ENCODE measurements around the gene ZRANB1. TPM values are rescaled to one million over a fixed set of nuclear protein-coding genes. Genes with fewer than 3 reads are reported as not detected.
A peak's percentile ranks its signal among the peaks of the same experiment; 100 is the strongest.

ZRANB1 gene
- total and polyA plus RNA-seq, 2 experiments from 2014 or later = 6.6 to 21.9 TPM

GRCh38 chr10:124923684-124924083 is 18.2 kb upstream of the ZRANB1 start:
- in situ Hi-C loops (cut with MboI) = no loop called here
- no peak overlapping the region for H3K9ac ChIP-seq
- H3K36me3 ChIP-seq (ENCODE audit: low read depth) = peaks cover 6% of the 10 kb centered on the region; the same call in 1 of the 2 replicates
- H2AFZ ChIP-seq = no peak overlapping the region
- no peak for DNase-seq
- peak overlapping the region; percentile 67 for H3K4me2 ChIP-seq (ENCODE audit: unreplicated experiment)
- WGBS, 2 experiments (ENCODE audit: low coverage in 1 of 2, low lambda C conversion rate in 2 of 2, missing lambda C conversion rate in 2 of 2) = 96 to 99% methylated on average over 5 of the region's 5 CpGs
- H3K27ac ChIP-seq = peak overlapping the region; percentile 80
- H3F3A ChIP-seq (ENCODE audit: insufficient read depth) = peaks cover 32% of the 10 kb centered on the region
- H4K20me1 ChIP-seq (ENCODE audit: insufficient read depth) = peaks cover 22% of the 10 kb centered on the region; the same call in 1 of the 2 replicates
- no peak overlapping the region for H3K4me3 ChIP-seq
- H3K27me3 ChIP-seq (replicated peaks; ENCODE audit: insufficient read depth) = no peaks in the 10 kb centered on the region
- peaks cover 100% of the 10 kb centered on the region for H3K79me2 ChIP-seq (ENCODE audit: insufficient read depth)
- no peaks in the 10 kb centered on the region for H3K9me3 ChIP-seq (ENCODE audit: low read depth)
- H3K9me2 ChIP-seq (ENCODE audit: insufficient read depth) = no peaks in the 10 kb centered on the region
- TF ChIP-seq EZH2phosphoT487 (IDR thresholded peaks at IDR 0.05; ENCODE audit: insufficient read depth, low read depth) = no peak
- TF ChIP-seq EZH2 (IDR thresholded peaks at IDR 0.05; ENCODE audit: insufficient read depth, poor library complexity, severe bottlenecking) = no peak
- H3K4me1 ChIP-seq (ENCODE audit: insufficient read depth) = peaks cover 41% of the 10 kb centered on the region

- peaks cover 15% of the 10 kb centered on the region for H3F3A ChIP-seq (ENCODE audit: insufficient read depth)
- H3K4me1 ChIP-seq (ENCODE audit: insufficient read depth) = peaks cover 30% of the 10 kb centered on the region
- WGBS, 2 experiments (ENCODE audit: low coverage in 1 of 2, low lambda C conversion rate in 2 of 2, missing lambda C conversion rate in 2 of 2) = 99% methylated on average over 5 of the region's 5 CpGs
- H3K4me2 ChIP-seq (ENCODE audit: unreplicated experiment) = no peak overlapping the region
- peaks cover 100% of the 10 kb centered on the region for H3K79me2 ChIP-seq (ENCODE audit: insufficient read depth)
- no peak for TF ChIP-seq EZH2phosphoT487 (IDR thresholded peaks at IDR 0.05; ENCODE audit: insufficient read depth, low read depth)
- no peak for TF ChIP-seq EZH2 (IDR thresholded peaks at IDR 0.05; ENCODE audit: insufficient read depth, poor library complexity, severe bottlenecking)
- H3K9me3 ChIP-seq (ENCODE audit: low read depth) = no peaks in the 10 kb centered on the region
- no peak overlapping the region for H3K9ac ChIP-seq
- peaks cover 6% of the 10 kb centered on the region; the same call in 1 of the 2 replicates for H3K36me3 ChIP-seq (ENCODE audit: low read depth)
- no peaks in the 10 kb centered on the region for H3K9me2 ChIP-seq (ENCODE audit: insufficient read depth)
- in situ Hi-C loops (cut with MboI) = no loop called here
- no peak for DNase-seq
- no peaks in the 10 kb centered on the region for H3K27me3 ChIP-seq (replicated peaks; ENCODE audit: insufficient read depth)
- no peak overlapping the region for H3K27ac ChIP-seq
- no peak overlapping the region for H2AFZ ChIP-seq
- no peak overlapping the region for H3K4me3 ChIP-seq
- H4K20me1 ChIP-seq (ENCODE audit: insufficient read depth) = peaks cover 15% of the 10 kb centered on the region; the same call in 1 of the 2 replicates
Observed at GRCh38 chr10:124926548-124926947, 15.4 kb upstream of the ZRANB1 start.

GRCh38 chr10:124928087-124928486 is 13.8 kb upstream of the ZRANB1 start:
- no peak overlapping the region for H3K9ac ChIP-seq
- H3K4me3 ChIP-seq = no peak overlapping the region
- in situ Hi-C loops (cut with MboI) = no loop called here
- peaks cover 26% of the 10 kb centered on the region for H3K4me1 ChIP-seq (ENCODE audit: insufficient read depth)
- H3K4me2 ChIP-seq (ENCODE audit: unreplicated experiment) = no peak overlapping the region
- H3K27ac ChIP-seq = no peak overlapping the region
- H3K27me3 ChIP-seq (replicated peaks; ENCODE audit: insufficient read depth) = no peaks in the 10 kb centered on the region
- TF ChIP-seq EZH2 (IDR thresholded peaks at IDR 0.05; ENCODE audit: insufficient read depth, poor library complexity, severe bottlenecking) = no peak
- TF ChIP-seq EZH2phosphoT487 (IDR thresholded peaks at IDR 0.05; ENCODE audit: insufficient read depth, low read depth) = no peak
- H3K9me2 ChIP-seq (ENCODE audit: insufficient read depth) = no peaks in the 10 kb centered on the region
- peaks cover 100% of the 10 kb centered on the region for H3K79me2 ChIP-seq (ENCODE audit: insufficient read depth)
- peaks cover 6% of the 10 kb centered on the region; the same call in 1 of the 2 replicates for H3K36me3 ChIP-seq (ENCODE audit: low read depth)
- no peaks in the 10 kb centered on the region for H3K9me3 ChIP-seq (ENCODE audit: low read depth)
- H4K20me1 ChIP-seq (ENCODE audit: insufficient read depth) = peaks cover 15% of the 10 kb centered on the region; the same call in 1 of the 2 replicates
- WGBS, 2 experiments (ENCODE audit: low coverage in 1 of 2, low lambda C conversion rate in 2 of 2, missing lambda C conversion rate in 2 of 2) = 83% methylated on average over 7 of the region's 7 CpGs
- no peak overlapping the region for H2AFZ ChIP-seq
- peaks cover 15% of the 10 kb centered on the region for H3F3A ChIP-seq (ENCODE audit: insufficient read depth)
- no peak for DNase-seq

- Histone ChIP-seq H2AFZ (no peak overlapping the region), H3K27ac (no peak overlapping the region), H3K27me3 (replicated peaks; ENCODE audit: insufficient read depth) (no peaks in the 10 kb centered on the region), H3K36me3 (ENCODE audit: low read depth) (0 out of 2 replicates have a peak, but pooled peaks cover 6% of the 10 kb centered on the region), H3K4me1 (ENCODE audit: insufficient read depth) (peaks cover 24% of the 10 kb centered on the region), H3K9ac (no peak overlapping the region), H3K9me3 (ENCODE audit: low read depth) (no peaks in the 10 kb centered on the region), H3F3A (ENCODE audit: insufficient read depth) (peaks cover 15% of the 10 kb centered on the region), H3K4me2 (ENCODE audit: unreplicated experiment) (no peak overlapping the region), H3K4me3 (no peak overlapping the region), H3K79me2 (ENCODE audit: insufficient read depth) (peaks cover 100% of the 10 kb centered on the region), H4K20me1 (ENCODE audit: insufficient read depth) (peaks cover 17% of the 10 kb centered on the region; the same call in 1 of the 2 replicates), H3K9me2 (ENCODE audit: insufficient read depth) (no peaks in the 10 kb centered on the region)
- in situ Hi-C loops (cut with MboI) = no loop called here
- DNase-seq = no peak
- 95 to 96% methylated on average over 3 of the region's 3 CpGs for WGBS, 2 experiments (ENCODE audit: low coverage in 1 of 2, low lambda C conversion rate in 2 of 2, missing lambda C conversion rate in 2 of 2)
- TF ChIP-seq EZH2 (IDR thresholded peaks at IDR 0.05; ENCODE audit: insufficient read depth, poor library complexity, severe bottlenecking) (no peak), EZH2phosphoT487 (IDR thresholded peaks at IDR 0.05; ENCODE audit: insufficient read depth, low read depth) (no peak)
Observed at GRCh38 chr10:124928545-124928944, 13.4 kb upstream of the ZRANB1 start.

Data from GM23248 (cell line).